Stimulated activated CD8-positive, alpha-beta memory T cell treated with anti-CD3 and anti-CD28 coated beads, Interleukin-2, amount 100 ng/mL, for 48 hours (primary cell): Measurements from ENCODE around the gene FLCN.
"Not testable (repeated sequence)": the region's sequence is repeated elsewhere in the genome, so short reads cannot be mapped to it uniquely, and the experiment has no call there.

ENCODE experiments used
- DNase-seq, 2 donors: peaks; one replicate each; pipeline ENCODE4 v3.0.0-alpha.2; 2020; ENCODE audit warnings: low read depth in 2 of 2

FLCN gene, protein sequence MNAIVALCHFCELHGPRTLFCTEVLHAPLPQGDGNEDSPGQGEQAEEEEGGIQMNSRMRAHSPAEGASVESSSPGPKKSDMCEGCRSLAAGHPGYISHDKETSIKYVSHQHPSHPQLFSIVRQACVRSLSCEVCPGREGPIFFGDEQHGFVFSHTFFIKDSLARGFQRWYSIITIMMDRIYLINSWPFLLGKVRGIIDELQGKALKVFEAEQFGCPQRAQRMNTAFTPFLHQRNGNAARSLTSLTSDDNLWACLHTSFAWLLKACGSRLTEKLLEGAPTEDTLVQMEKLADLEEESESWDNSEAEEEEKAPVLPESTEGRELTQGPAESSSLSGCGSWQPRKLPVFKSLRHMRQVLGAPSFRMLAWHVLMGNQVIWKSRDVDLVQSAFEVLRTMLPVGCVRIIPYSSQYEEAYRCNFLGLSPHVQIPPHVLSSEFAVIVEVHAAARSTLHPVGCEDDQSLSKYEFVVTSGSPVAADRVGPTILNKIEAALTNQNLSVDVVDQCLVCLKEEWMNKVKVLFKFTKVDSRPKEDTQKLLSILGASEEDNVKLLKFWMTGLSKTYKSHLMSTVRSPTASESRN

DNA sequence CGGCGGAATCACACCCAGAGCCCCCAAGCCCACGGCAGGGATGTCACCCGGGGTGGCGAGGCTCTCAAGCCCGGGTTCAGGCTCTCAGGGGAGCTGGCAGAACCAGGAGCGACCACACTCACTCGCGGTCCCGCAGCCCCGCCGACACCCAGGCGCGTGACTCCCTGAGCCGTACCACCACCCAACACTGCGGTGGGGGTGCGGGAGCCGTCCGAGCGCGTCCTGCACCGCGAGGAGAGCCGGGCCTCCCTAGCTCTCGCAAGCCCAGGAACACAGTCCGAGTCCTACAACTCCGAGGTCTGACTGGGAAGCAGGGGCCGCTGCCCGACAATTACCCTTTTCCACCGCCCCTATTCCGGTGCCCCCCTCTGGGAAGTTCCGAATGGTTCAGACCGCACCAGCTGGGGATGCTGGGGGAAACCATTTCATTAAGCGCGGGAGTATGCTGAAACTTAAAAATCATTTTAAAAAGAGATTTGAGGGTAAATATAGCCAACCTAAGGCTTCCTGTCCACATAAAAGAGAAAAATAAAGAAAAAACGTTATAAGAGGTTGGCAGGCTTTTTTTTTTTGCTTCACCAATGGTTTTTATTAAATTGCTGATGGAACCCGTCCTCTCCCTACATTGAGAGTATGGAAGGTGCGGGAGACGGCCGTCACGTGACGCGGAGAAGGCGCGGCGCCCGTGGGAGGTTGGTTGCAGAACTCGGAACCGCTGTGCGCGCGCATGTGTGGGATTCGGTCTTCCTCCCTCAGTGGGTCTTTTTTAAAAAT, at the start of gene FLCN:
Gene FLCN, minus strand, starts transcription at position 143 of the 774 bp plus-strand sequence. CDS start 9,031 bp downstream, outside the sequence.
- DNase-seq: peak; percentile 81 to 84

DNA sequence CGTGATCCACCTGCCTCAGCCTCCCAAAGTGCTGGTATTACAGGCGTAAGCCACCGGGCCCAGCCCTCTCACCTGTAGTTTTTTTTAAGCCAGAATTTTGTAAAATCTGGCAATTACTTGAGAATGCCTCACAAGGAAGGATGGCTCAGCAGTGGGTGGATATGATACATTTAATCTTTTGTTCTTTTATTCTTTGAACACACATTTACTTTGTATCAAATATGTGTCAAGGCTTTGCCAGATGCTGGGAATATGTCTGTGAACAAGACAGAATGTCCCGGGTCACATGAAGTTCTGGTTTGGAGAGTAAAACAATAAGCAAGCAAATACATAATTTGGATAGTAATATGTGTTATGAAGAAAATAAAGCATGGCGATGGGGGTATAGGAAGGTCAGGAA, 49.0 kb upstream of the FLCN start:
- no peak for DNase-seq

DNA sequence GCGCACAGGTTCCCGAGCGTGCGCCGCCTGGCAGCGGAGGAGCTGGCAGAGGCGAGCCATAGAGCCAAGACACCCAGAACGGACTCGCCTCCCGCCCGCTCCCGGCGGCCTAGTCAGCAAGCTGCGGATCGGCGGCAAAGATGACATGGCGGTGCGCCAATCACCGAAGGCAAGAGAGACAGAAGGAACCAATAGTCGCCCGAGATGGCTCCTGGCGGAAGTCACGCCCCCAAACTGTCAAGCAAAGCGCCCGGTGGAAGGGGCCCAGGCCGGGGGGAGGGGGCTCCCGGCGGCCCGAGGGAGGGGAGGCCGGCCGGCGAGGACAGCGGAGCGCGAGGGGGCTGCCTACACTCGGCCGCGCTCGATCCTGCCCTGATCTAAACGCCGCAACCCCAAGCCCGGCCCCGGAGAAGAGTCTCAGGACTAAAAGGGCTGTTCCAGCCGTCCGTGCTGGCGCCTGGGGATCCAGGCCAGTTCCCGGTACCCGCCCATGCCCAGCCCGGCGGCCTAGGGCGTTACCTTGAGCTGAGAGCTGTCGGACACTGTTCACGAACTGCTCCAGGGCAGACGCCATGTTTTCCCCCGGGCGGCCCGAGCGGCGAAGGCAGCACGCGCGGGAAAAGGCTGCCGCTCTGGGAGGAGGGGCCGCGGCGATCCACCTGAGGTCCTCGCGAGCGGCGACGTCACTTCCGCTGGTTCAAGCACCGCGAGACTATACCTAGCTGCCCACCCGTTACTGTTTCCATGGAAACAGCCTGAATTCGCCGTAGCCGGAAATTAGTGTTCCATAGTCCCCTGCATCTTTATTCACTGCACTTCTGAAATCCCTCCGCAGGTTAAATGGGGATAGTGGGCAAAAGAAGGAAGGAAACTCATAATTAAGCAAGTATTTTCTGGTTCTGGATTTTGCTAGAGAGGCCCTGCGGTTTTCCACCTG, 43.9 kb upstream of the FLCN start, which contains the start of gene COPS3:
Gene COPS3, minus strand, starts transcription at position 634 of the 937 bp plus-strand sequence. Its CDS starts 60 bp downstream, at position 574.
- peak; percentile 95 to 97 for DNase-seq

DNA sequence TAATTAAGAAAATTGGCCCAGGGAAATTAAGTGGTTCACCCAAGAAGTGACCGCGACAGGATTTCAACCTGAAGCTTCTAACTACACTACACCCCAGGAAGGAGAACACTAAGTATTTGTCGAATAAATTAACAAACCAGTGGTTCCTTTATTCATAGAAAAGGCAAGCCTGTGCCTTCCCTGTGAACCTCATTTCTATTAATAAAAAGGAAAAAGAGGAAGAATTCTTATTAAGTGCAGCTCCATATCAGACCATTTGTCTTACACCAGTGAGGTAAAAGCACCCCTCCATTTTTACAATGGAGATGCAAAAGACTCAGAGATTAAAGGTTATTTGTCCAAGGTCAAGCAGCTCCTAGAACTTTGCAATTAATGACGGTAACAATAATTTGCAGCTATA, 42.3 kb upstream of the FLCN start:
- DNase-seq: no peak

DNA sequence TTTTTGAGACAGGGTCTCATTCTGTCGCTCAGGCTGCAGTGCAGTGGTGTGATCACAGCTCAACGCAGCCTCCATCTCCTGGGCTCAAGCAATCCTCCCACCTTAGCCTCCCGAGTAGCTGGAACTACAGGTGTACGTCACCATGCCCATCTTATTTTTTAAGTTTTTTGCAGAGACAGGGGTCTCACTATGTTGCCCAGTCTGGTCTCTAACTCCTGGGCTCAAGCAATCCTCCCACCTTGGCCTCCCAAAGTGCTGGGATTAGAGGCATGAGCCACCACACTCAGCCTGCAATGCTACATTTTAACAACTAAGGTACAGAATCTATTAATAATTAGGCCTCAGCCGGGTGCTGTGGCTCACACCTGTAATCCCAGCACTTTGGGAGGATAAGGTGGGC, 40.5 kb upstream of the FLCN start:
- not testable (repeated sequence) for DNase-seq

DNA sequence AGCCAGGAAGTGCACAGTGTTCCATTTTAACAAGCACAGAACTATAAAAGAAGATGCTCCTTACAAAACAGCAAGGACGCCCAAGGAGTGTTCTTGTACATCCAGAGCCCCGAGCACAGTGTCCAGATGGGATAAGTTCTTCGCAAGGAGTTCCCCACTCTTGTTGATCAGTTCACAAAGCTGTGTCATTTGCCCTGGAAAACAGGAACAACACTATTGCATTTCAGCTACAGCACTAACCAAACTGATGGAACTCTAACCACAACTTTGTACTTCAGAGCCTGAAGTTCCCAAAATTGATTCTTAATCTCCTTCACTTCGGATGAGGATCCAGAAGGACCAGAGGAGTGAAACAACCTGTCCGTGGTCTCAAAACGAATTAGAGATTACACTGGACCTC, 39.0 kb upstream of the FLCN start:
- DNase-seq: no peak

DNA sequence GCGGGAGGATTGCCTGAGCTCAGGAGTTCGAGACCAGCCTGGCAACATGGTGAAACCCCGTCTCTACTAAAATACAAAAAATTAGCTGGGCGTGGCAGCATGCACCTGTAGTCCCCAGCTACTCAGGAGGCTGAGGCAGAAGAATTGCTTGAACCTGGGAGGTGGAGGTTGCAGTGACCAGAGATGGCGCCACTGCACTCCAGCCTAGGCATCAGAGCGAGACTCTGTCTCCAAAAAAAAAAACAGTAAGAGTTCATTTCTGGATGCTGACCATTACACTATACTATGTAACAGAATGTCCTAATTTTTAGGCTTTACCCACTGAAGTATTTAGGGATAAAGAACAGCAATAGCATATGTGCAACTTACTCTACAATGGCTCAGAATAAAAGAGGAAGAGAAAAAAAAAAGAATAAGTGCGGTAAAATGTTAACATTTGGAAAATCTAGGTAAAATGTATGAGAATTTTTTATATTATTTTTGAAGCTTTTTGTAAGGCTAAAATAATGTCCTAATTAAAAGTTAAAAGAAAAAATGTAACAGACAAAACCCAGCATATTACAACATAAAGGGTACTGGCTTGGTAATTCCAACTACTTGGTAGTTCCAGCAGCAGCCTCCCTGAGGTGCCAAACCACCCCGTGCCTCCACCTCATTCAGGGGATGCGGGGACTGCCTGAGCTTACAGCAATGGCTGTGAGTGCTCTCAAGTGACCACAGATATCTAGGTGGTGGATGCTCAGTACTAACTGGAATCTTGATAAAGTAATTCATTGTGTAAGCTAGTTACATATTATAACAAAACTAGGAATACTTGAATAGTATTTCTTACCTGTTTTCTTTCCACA, 33.2 kb upstream of the FLCN start:
- no peak for DNase-seq

DNA sequence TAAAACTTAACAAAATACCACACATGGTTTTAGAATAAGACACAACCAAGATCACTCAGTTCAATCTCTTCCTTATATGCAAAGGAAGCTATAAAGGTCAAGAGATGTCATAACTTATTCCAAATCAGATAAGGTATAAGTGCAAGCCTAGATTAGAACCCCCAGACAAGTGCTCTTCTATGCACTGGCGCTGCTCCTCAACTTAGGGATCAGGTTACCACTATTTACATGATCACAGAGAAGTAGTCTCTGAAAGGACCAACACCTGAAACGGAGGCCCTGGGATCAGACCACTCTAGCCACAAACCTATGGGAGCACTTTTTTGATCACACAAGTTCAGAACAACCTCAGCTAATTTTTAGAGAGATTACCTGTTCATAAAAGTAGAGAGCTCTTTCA, 27.5 kb upstream of the FLCN start:
- DNase-seq: no peak

DNA sequence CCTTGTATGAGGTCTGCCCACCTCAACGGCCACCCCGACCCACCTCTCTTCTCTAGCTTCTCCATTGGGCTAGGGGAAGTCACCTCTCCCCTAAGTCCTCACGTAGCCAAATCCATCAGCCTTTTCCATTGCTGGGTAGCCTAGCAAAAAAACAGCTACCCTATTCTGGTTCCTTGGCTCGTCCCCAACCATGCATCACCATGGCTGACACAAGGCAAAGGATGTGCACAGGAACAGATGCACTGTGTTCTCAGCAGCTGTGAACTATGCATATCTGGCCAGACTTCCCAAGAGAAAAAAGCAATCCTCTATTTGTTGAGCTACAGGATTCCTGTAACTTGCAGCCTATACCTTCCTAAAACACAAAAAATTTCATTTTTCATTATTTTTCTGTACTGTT, 22.0 kb upstream of the FLCN start:
- DNase-seq: no peak

DNA sequence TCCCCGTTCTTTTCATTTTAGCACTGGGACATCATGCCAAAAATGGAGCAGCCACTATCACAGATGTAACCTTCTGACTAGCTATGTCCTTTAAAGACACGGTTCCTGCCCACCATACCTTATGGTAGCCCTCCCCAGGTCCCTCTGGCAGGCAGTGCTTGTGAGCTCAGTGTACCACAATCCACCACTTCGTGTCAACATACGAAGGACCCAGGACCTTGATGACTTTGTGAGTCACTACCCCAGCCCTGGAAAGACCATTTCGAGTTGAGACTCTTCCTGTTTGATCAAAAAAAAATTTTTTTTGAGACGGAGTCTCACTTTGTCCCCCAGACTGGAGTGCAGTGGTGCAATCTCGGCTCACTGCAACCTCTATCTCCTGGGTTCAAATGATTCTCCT, 21.0 kb upstream of the FLCN start:
- DNase-seq: no peak

DNA sequence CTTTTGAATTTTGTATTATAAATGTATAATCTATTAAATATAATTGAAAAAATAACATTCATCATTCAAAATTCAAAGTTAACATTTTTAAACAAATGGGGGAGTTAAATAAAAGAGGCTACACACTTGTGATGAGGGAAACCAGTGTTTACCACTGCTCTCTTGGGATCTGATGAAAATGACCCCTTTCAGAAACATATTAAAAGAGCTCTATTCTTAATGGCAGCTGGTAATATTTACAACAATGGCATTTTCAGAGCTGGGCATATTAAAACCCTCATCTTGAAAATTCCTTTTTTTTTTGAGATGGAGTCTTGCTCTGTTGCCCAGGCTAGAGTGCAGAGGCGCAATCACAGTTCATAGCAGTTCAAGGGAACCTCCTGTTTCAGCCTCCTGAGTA, 19.3 kb upstream of the FLCN start:
- DNase-seq: no peak

DNA sequence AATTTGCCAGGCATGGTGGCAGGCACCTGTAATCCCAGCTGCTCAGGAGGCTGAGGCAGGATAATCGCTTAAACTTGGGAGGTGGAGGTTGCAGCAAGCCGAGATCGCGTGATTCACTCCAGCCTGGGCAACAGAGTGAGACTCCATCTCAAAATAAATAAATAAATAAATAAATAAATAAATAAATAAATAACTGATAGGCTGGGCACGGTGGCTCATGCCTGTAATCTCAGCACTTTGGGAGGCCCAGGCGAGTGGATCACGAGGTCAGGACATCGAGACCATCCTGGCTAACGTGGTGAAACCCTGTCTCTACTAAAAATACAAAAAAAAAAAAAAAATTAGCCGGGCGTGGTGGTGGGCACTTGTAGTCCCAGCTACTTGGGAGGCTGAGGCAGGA, 18.7 kb upstream of the FLCN start:
- not testable (repeated sequence) for DNase-seq

DNA sequence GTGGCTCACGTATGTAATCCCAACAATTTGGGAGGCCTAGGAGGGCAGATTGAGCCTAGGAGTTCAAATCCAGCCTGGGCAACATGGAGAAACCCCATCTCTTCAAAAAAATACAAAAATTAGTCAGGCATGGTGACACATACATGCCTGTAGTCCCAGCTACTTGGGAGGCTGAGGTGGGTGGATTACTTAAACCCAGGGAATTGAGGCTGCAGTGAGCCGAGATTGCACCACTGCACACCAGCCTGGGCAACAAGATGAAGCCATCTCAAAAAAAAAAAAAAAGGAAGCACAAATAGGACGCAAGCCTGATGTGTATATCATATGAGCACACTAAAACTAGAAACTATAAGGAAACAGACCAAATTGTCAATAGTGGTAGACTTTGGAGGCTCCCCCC, 17.1 kb upstream of the FLCN start:
- no peak for DNase-seq

DNA sequence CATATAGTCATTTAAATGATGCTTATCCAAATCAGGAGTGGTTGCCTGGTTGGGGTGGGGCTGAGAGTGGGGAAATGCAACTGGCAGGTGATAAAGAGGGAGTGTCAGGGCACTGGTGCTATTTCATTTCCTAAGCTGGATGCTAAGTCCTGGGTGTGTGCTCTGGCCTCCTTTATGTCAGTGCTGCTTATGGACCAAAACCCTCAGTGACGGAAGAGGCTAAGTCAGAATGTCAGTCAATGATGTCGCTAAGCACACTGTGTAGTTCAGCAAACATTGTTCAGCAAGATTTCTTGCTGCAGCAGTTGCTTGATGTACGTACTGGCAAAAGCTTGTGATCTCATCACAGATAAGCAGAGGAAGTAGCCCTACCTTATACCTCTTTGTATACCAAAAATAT, 16.4 kb upstream of the FLCN start:
- no peak for DNase-seq

DNA sequence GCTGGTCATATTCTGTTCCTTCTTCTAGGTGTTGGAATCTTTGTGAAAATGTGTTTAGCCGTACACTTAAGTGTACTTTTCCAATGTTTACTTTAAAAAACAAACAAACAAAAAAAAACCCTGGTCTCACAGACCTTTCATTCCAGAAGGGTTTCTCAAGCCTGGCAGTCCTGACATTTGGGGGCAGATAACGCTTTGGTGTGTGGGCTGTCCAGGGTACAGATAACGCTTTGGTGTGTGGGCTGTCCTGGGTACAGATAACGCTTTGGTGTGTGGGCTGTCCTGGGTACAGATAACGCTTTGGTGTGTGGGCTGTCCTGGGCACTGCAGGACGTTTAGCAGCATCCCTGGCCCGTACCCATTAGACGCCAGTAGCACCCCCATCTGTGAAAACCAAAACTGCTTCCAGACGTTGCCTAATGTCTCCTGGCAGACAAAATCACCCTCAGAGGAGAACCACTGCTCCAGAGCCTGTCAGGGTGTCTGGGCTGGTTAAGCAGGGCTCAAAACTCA, 15.2 kb upstream of the FLCN start:
- DNase-seq: no peak

DNA sequence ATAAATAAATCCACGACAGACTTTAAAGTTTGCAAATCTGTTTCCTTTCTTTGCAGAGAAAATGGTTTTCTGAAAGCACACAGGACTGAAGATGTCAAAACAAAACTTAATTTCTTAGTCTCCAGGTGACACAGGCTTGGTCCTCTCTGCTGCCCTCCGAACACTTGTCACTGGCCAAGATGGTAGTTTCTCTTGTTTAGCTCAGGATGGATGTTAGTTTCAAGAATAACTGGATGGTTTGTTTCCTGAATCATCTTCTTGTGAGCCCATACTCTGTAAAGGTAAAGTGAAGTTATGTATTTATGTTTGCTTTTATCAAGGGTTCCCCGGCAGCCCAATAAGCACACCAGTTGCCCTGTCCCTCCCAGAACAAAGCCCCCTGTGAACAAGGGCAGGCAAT, 9.9 kb upstream of the FLCN start:
- DNase-seq: no peak

DNA sequence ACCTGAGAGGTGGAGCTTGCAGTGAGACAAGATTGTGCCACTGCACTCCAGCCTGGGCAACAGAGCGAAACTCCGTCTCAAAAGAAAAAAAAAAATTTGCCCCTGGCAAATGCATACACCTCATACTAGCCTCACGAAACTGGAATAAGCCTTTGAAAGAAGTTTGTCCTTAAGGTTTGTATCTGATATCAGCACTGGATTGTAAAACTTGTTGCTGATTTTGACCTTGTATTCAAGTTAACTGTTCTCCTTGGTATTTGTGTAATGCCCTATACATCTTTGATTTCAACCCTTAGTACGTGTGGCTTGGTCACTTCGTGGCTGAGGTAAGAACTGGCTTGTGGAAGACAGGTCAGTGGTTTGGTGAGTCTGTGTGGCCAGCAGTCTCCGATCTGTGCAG, 6.2 kb upstream of the FLCN start:
- no peak for DNase-seq

DNA sequence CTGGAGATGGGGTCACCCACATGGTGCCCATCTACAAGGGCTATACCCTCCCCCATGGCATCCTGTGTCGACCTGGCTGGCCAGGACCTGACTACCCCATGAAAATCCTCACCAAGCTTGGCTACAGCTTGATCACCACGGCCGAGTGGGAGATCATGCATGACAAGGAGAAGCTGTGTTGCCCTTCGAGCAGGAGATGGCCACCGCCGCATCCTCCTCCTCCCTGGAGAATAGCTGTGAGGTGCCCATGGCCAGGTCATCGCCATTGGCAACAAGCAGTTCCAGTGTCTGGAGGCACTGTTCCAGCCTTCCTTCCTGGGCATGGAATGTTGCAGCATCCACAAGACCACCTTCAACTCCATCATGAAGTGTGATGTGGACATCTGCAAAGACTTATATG, 5.3 kb upstream of the FLCN start:
- no peak for DNase-seq

DNA sequence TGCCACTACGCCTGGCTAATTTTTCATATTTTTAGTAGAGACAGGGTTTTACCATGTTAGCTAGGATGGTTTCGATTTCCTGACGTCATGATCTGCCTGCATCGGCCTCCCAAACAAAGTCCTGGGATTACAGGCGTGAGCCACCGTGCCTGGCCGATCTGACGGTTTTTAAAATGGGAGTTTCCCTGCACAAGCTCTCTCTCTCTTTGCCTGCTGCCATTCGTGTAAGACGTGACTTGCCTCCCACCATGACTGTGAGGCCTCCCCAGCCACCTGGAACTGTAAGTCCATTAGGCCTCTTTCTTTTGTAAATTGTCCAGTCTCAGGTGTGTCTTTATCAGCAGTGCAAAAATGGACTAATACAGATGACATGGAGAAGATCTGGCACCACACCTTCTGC, 4.7 kb upstream of the FLCN start:
- no peak for DNase-seq

DNA sequence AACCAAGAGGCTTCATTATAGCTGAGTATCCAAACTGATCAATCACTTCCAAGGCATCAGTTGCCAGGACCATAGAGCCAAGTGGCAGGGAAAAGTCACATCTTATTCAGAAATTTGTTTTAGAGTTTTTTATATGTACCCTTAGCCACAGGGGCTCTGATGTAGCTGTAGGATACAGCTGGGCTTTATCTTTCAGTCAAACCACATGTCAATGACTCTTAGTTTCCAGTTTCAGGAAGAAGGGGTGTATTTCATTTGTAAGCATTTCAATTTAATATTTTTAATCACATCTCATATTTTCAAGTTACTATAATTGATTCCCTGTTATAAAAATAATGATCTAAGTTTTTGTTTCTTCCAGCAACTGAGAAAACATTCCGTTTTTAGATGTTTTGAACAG, 2.9 kb upstream of the FLCN start:
- DNase-seq: no peak
